GM12878 (cell line): ENCODE measurements around the gene DENR. TPM values are rescaled to one million over a fixed set of nuclear protein-coding genes. Genes with fewer than 3 reads are reported as not detected.

ENCODE experiments used
- ATF7 ChIP-seq: fragments of 450-650 bp; IDR thresholded peaks from 2 replicates; pipeline ENCODE4 v1.6.1; 2016; ENCODE audit warnings: low read depth, mild to moderate bottlenecking
- CEBPB ChIP-seq, 2 experiments: fragments of 150-350 bp in 1 of 2; IDR thresholded peaks; 2 replicates each; pipeline ENCODE4 v1.6.1; 2012 to 2014; ENCODE audit warnings: low read depth in 2 of 2, low read length in 2 of 2, borderline replicate concordance in 1 of 2, inconsistent platforms in 1 of 2
- CHD2 ChIP-seq: IDR thresholded peaks from 2 replicates; pipeline ENCODE4 v1.6.1; 2011; ENCODE audit warnings: low read depth, low read length, improper control_type of control experiment, borderline replicate concordance
- CHD4 ChIP-seq: fragments of 200-600 bp; sonication (generic); IDR thresholded peaks from 2 replicates; pipeline ENCODE4 v1.6.1; 2016; ENCODE audit warnings: mild to moderate bottlenecking
- E2F4 ChIP-seq: IDR thresholded peaks from 2 replicates; pipeline ENCODE4 v1.6.1; 2012; ENCODE audit warnings: low read depth, low read length, improper control_type of control experiment
- E2F8 ChIP-seq: fragments of 450-650 bp; IDR thresholded peaks from 2 replicates; pipeline ENCODE4 v1.6.1; 2018; ENCODE audit warnings: mild to moderate bottlenecking, low read depth, moderate library complexity; ENCODE audit not compliant: partially characterized antibody
- ESRRA ChIP-seq: IDR thresholded peaks from 2 replicates; pipeline ENCODE4 v1.6.1; 2012; ENCODE audit warnings: mild to moderate bottlenecking, low read length, improper control_type of control experiment
- FOS ChIP-seq: IDR thresholded peaks from 3 replicates; pipeline ENCODE4 v1.6.1; 2011; ENCODE audit warnings: borderline replicate concordance; ENCODE audit not compliant: insufficient read length; ENCODE audit errors: extremely low read depth
- HCFC1 ChIP-seq: fragments of 150-350 bp; IDR thresholded peaks from 2 replicates; pipeline ENCODE4 v1.6.1; 2014; ENCODE audit warnings: low read length
- NR2C2 ChIP-seq: IDR thresholded peaks from 2 replicates; pipeline ENCODE4 v1.6.1; 2011; ENCODE audit warnings: borderline replicate concordance, low read depth; ENCODE audit not compliant: control insufficient read depth, insufficient read length
- PKNOX1 ChIP-seq: fragments of 450-650 bp; IDR thresholded peaks from 2 replicates; pipeline ENCODE4 v1.6.1; 2016; ENCODE audit warnings: mild to moderate bottlenecking
- POU2F2 ChIP-seq: IDR thresholded peaks from 3 replicates; pipeline ENCODE4 v1.6.1; 2011; ENCODE audit warnings: low read depth, mild to moderate bottlenecking, low read length, borderline replicate concordance
- REST ChIP-seq: IDR thresholded peaks from 2 replicates; pipeline ENCODE4 v1.6.1; 2012; ENCODE audit warnings: mild to moderate bottlenecking, low read depth, low read length
- SIX5 ChIP-seq: IDR thresholded peaks from 2 replicates; pipeline ENCODE4 v1.6.1; 2011; ENCODE audit warnings: mild to moderate bottlenecking, low read depth, low read length, moderate library complexity; ENCODE audit not compliant: severe bottlenecking
- SMARCA5 ChIP-seq: fragments of 450-650 bp; IDR thresholded peaks from 2 replicates; pipeline ENCODE4 v1.6.1; 2017; ENCODE audit warnings: mild to moderate bottlenecking
- SP1 ChIP-seq: IDR thresholded peaks from one replicate; pipeline ENCODE4 v1.6.1; 2011; ENCODE audit warnings: low read depth, low read length
- SPI1 ChIP-seq: IDR thresholded peaks from 2 replicates; pipeline ENCODE4 v1.6.1; 2011; ENCODE audit warnings: low read depth, mild to moderate bottlenecking, low read length, moderate library complexity, borderline replicate concordance; ENCODE audit not compliant: insufficient read depth
- SREBF2 ChIP-seq: IDR thresholded peaks from 2 replicates; pipeline ENCODE4 v1.6.1; 2012; ENCODE audit warnings: mild to moderate bottlenecking, low read length
- STAT1 ChIP-seq: fragments of 450-650 bp; conservative IDR thresholded peaks from 2 replicates; pipeline ENCODE4 v1.6.1; 2014; ENCODE audit warnings: antibody characterized with exemption, mild to moderate bottlenecking
- USF1 ChIP-seq: IDR thresholded peaks from 2 replicates; pipeline ENCODE4 v1.6.1; 2011; ENCODE audit warnings: borderline replicate concordance, low read depth, mild to moderate bottlenecking, moderate library complexity, mixed read lengths, low read length; ENCODE audit not compliant: insufficient read depth; ENCODE audit errors: extremely low read length
- ZNF217 ChIP-seq: fragments of 450-650 bp; IDR thresholded peaks from 2 replicates; pipeline ENCODE4 v1.6.1; 2017; ENCODE audit warnings: antibody characterized with exemption, mild to moderate bottlenecking
- ZNF24 ChIP-seq: fragments of 450-650 bp; IDR thresholded peaks from 2 replicates; pipeline ENCODE4 v1.6.1; 2017; ENCODE audit warnings: antibody characterized with exemption, mild to moderate bottlenecking
- polyA plus RNA-seq, 11 experiments: library from polyadenylated mRNA; depleted of rRNA in 4 of 11; unstranded in 6 of 11; stranded (reverse) in 5 of 11; fragments of >200 nt; fragmentation: Nextera tagmentation in 4 of 11; fragmentation: Illumina TruSeq in 1 of 11; extraction: Ambion mirVana in 4 of 11; extraction: Trizol in 1 of 11; gene quantifications; 1 replicate in 1 of 11; 2 replicates in 10 of 11; pipeline versions ENCODE4 v1.2.1 to v1.2.3, GENCODE V29; 2011 to 2016; ENCODE audit warnings: inconsistent platforms in 2 of 11, missing spikeins in 2 of 11, low read depth in 1 of 11
- total RNA-seq, 4 experiments: library from RNA; depleted of rRNA in 3 of 4; stranded (reverse); fragments of >200 nt in 3 of 4; fragmentation: Illumina TruSeq in 1 of 4; extraction: Trizol in 1 of 4; gene quantifications; 2 replicates each; pipeline versions ENCODE4 v1.2.1 to v1.2.3, GENCODE V29; 2013 to 2021

The DENR gene
- total and polyA plus RNA-seq, 10 of the 15 experiments (the other 5 are each of a cell fraction or from before 2014, with no cell fraction given) = 29.4 to 97.7 (median 58.3) TPM

- TF ChIP-seq E2F4 (no peak), FOS (no peak), ZNF217 (peak; percentile 71; the same call in 1 of the 2 replicates), SPI1 (no peak), CEBPB (IDR thresholded peaks at IDR 0.05; ENCODE audit: borderline replicate concordance in 1 of 2, low read depth in 2 of 2, low read length in 2 of 2) (no peak), SREBF2 (no peak), ZNF24 (0 out of 2 replicates have a peak, but pooled peaks have one; percentile 42), REST (no peak), USF1 (no peak), SP1 (no peak), PKNOX1 (no peak), CHD4 (no peak), HCFC1 (no peak), STAT1 (no peak), E2F8 (no peak), CHD2 (no peak), SMARCA5 (0 out of 2 replicates have a peak, but pooled peaks have one; percentile 7), SIX5 (no peak), POU2F2 (no peak), ATF7 (peak; percentile 20; the same call in 1 of the 2 replicates), ESRRA (no peak), NR2C2 (no peak)
Observed at GRCh38 chr12:122721057-122721545, 31.5 kb upstream of the DENR start (continued).
